ENCODE data around the gene HAPLN2. TPM values are rescaled to one million over a fixed set of nuclear protein-coding genes. Genes with fewer than 3 reads are reported as not detected.

Gene HAPLN2
- total RNA-seq, 1 experiment from 2014 or later: not detected

DNA sequence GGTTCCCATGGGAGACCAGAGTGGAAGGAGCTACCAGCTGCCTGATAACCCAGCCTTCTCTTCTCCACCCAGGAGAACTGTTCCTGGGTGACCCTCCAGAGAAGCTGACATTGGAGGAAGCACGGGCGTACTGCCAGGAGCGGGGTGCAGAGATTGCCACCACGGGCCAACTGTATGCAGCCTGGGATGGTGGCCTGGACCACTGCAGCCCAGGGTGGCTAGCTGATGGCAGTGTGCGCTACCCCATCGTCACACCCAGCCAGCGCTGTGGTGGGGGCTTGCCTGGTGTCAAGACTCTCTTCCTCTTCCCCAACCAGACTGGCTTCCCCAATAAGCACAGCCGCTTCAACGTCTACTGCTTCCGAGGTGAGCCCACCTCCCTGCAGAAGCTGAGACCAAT, 29.3 kb downstream of the HAPLN2 start:
- Mint-ChIP-seq H3K4me1 (ENCODE audit: low read depth, unreplicated experiment) (no peaks in the 10 kb centered on the region), H3K4me3 (ENCODE audit: low read depth, unreplicated experiment) (no peak overlapping the region), H3K36me3 (ENCODE audit: insufficient read depth, unreplicated experiment) (peaks cover 53% of the 10 kb centered on the region), H3K9me3 (ENCODE audit: low read depth, unreplicated experiment) (no peaks in the 10 kb centered on the region), H3K27me3 (ENCODE audit: unreplicated experiment) (no peaks in the 10 kb centered on the region), H3K27ac (ENCODE audit: unreplicated experiment) (no peak overlapping the region)
- TF ChIP-seq, protein P1, sequence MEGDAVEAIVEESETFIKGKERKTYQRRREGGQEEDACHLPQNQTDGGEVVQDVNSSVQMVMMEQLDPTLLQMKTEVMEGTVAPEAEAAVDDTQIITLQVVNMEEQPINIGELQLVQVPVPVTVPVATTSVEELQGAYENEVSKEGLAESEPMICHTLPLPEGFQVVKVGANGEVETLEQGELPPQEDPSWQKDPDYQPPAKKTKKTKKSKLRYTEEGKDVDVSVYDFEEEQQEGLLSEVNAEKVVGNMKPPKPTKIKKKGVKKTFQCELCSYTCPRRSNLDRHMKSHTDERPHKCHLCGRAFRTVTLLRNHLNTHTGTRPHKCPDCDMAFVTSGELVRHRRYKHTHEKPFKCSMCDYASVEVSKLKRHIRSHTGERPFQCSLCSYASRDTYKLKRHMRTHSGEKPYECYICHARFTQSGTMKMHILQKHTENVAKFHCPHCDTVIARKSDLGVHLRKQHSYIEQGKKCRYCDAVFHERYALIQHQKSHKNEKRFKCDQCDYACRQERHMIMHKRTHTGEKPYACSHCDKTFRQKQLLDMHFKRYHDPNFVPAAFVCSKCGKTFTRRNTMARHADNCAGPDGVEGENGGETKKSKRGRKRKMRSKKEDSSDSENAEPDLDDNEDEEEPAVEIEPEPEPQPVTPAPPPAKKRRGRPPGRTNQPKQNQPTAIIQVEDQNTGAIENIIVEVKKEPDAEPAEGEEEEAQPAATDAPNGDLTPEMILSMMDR (IDR thresholded peaks at IDR 0.05; ENCODE audit: unreplicated experiment): no peak
- CTCF ChIA-PET: interaction anchor here (1.1 to 1.4 kb wide), 2 partner anchors 13 to 21 kb away, joined by 3 to 6 read pairs; no protein-coding TSS in a partner anchor
- no peak for DNase-seq
- intact Hi-C loops (cut with micrococcal nuclease; ENCODE audit: unreplicated experiment): no loop called here
- no TSS peak for BruUV-seq (replicated peaks)

DNA sequence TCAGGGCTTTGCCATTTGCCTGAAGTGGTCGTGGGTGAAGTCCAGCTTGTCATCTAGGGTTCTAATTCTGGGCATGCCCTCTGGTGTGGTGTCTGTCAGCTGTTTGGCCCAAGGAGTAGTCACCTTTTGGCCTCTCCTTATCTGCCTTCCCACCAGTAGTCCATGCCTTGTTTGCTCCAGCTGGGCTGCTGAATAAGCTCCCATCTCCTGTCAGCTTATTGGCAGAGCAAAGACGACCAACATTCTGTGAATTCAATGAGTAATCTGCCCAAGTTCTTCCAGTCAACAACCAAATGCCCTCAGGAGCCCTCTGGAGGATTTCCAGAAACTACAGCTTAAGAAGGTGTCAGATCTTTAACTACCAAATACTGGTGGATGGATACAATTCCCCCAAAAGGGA, 29.7 kb downstream of the HAPLN2 start:
- BruUV-seq (replicated peaks): no TSS peak
- no peaks in the 10 kb centered on the region for H3K27me3 Mint-ChIP-seq (ENCODE audit: unreplicated experiment)
- no peak overlapping the region for H3K27ac Mint-ChIP-seq (ENCODE audit: unreplicated experiment)
- intact Hi-C loops (cut with micrococcal nuclease; ENCODE audit: unreplicated experiment): no loop called here
- CTCF ChIA-PET: interaction anchor here (1.1 to 1.4 kb wide), 3 partner anchors 12 to 29 kb away, joined by 3 to 6 read pairs (median 4); partner anchors contain the start of gene HAPLN2
- peaks cover 53% of the 10 kb centered on the region for H3K36me3 Mint-ChIP-seq (ENCODE audit: insufficient read depth, unreplicated experiment)
- H3K4me1 Mint-ChIP-seq (ENCODE audit: low read depth, unreplicated experiment): no peaks in the 10 kb centered on the region
- TF ChIP-seq, protein P1 (IDR thresholded peaks at IDR 0.05; ENCODE audit: unreplicated experiment): no peak
- H3K9me3 Mint-ChIP-seq (ENCODE audit: low read depth, unreplicated experiment): no peaks in the 10 kb centered on the region
- H3K4me3 Mint-ChIP-seq (ENCODE audit: low read depth, unreplicated experiment): no peak overlapping the region
- DNase-seq: no peak

DNA sequence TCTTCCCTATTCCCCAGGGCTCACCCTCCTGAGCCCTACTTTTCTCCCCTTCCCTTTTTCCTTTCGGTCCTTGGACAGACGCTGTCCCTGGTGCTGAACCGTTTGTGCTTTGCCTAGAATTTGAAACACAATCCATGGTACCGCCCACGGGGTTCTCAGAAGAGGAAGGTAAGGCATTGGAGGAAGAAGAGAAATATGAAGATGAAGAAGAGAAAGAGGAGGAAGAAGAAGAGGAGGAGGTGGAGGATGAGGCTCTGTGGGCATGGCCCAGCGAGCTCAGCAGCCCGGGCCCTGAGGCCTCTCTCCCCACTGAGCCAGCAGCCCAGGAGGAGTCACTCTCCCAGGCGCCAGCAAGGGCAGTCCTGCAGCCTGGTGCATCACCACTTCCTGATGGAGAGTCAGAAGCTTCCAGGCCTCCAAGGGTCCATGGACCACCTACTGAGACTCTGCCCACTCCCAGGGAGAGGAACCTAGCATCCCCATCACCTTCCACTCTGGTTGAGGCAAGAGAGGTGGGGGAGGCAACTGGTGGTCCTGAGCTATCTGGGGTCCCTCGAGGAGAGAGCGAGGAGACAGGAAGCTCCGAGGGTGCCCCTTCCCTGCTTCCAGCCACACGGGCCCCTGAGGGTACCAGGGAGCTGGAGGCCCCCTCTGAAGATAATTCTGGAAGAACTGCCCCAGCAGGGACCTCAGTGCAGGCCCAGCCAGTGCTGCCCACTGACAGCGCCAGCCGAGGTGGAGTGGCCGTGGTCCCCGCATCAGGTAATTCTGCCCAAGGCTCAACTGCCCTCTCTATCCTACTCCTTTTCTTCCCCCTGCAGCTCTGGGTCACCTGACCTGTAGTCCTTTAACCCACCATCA, 33.1 kb downstream of the HAPLN2 start:
- Mint-ChIP-seq H3K27ac (ENCODE audit: unreplicated experiment) (no peak overlapping the region), H3K4me1 (ENCODE audit: low read depth, unreplicated experiment) (peaks cover 14% of the 10 kb centered on the region), H3K36me3 (ENCODE audit: insufficient read depth, unreplicated experiment) (peaks cover 36% of the 10 kb centered on the region), H3K9me3 (ENCODE audit: low read depth, unreplicated experiment) (no peaks in the 10 kb centered on the region), H3K27me3 (ENCODE audit: unreplicated experiment) (no peaks in the 10 kb centered on the region), H3K4me3 (ENCODE audit: low read depth, unreplicated experiment) (no peak overlapping the region)
- DNase-seq: no peak
- intact Hi-C loops (cut with micrococcal nuclease; ENCODE audit: unreplicated experiment): no loop called here
- CTCF ChIA-PET: interaction anchor here (0.8 to 1.3 kb wide), 2 partner anchors 9 to 37 kb away, joined by 3 read pairs; no protein-coding TSS in a partner anchor
- BruUV-seq (replicated peaks): no TSS peak
- TF ChIP-seq, protein P1 (IDR thresholded peaks at IDR 0.05; ENCODE audit: unreplicated experiment): no peak

DNA sequence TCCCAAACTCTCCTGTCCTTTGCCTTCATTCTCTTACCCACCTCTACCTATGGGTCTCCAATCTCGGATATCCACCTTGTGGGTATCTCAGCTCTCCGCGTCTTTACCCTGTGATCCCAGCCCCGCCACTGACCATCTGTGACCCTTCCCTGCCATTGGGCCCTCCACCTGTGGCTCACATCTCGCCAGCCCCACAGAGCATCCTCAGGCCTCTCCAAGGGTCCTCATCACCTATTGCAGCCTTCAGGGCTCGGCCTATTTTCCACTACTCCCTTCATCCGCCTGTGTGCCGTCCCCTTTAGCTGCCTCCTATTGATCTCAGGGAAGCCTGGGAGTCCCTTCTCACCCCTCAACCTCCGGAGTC, 33.8 kb downstream of the HAPLN2 start:
- DNase-seq: no peak
- H3K36me3 Mint-ChIP-seq (ENCODE audit: insufficient read depth, unreplicated experiment): peaks cover 37% of the 10 kb centered on the region
- TF ChIP-seq, protein P1 (IDR thresholded peaks at IDR 0.05; ENCODE audit: unreplicated experiment): no peak
- no TSS peak for BruUV-seq (replicated peaks)
- CTCF ChIA-PET: interaction anchor here (0.8 to 1.3 kb wide), 2 partner anchors 8 to 37 kb away, joined by 3 read pairs; no protein-coding TSS in a partner anchor
- H3K4me3 Mint-ChIP-seq (ENCODE audit: low read depth, unreplicated experiment): no peak overlapping the region
- H3K4me1 Mint-ChIP-seq (ENCODE audit: low read depth, unreplicated experiment): peaks cover 17% of the 10 kb centered on the region
- no peaks in the 10 kb centered on the region for H3K27me3 Mint-ChIP-seq (ENCODE audit: unreplicated experiment)
- no peak overlapping the region for H3K27ac Mint-ChIP-seq (ENCODE audit: unreplicated experiment)
- H3K9me3 Mint-ChIP-seq (ENCODE audit: low read depth, unreplicated experiment): no peaks in the 10 kb centered on the region
- intact Hi-C loops (cut with micrococcal nuclease; ENCODE audit: unreplicated experiment): no loop called here

Data from Calu3 (cell line).